22Rv1 (cell line): ENCODE measurements around the gene PLXNC1.

Experiments used
- H3K27ac ChIP-seq: fragments of 450-650 bp; 2 replicates; pipeline ENCODE4 v1.5.1; 2017
- CTCF ChIP-seq: fragments of 450-650 bp; IDR thresholded peaks from 2 replicates; pipeline ENCODE4 v1.5.1; 2017; ENCODE audit warnings: mild to moderate bottlenecking
- ZFX ChIP-seq: fragments of 450-650 bp; IDR thresholded peaks from 2 replicates; pipeline ENCODE4 v1.6.1; 2017; ENCODE audit warnings: antibody characterized with exemption, borderline replicate concordance

PLXNC1 gene

GRCh38 chr12:94186278-94187241 is 38.2 kb downstream of the PLXNC1 start:
- no peak overlapping the region for H3K27ac ChIP-seq
- TF ChIP-seq ZFX = no peak
- TF ChIP-seq CTCF = no peak

GRCh38 chr12:94187361-94187760 is 39.0 kb downstream of the PLXNC1 start:
- TF ChIP-seq CTCF (no peak), ZFX (no peak)
- no peak overlapping the region for H3K27ac ChIP-seq

- TF ChIP-seq ZFX (no peak), CTCF (no peak)
- no peak overlapping the region for H3K27ac ChIP-seq
These were observed 42.2 kb downstream of the PLXNC1 start for GRCh38 chr12:94190623-94191022.

DNA sequence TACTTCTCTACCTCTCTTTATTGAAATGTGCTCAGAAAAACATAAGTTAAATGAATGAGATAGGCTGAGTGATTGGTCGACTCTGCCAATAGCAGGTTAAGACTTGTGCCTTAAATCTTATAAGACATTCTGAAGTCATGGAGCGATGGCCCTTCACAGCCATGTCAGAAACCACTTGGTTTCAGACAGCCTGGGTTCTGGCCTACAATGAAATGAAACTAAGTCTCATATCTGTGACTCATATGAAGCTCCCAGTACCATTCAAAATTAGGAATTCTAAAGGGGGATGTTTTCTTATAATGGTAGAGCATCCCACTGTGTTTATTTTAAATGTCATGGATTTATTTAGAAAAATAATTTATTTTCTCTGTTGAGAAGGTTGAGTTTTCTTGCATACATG is 42.6 kb downstream of the PLXNC1 start:
- H3K27ac ChIP-seq = no peak overlapping the region
- TF ChIP-seq ZFX = no peak
- no peak for TF ChIP-seq CTCF

DNA sequence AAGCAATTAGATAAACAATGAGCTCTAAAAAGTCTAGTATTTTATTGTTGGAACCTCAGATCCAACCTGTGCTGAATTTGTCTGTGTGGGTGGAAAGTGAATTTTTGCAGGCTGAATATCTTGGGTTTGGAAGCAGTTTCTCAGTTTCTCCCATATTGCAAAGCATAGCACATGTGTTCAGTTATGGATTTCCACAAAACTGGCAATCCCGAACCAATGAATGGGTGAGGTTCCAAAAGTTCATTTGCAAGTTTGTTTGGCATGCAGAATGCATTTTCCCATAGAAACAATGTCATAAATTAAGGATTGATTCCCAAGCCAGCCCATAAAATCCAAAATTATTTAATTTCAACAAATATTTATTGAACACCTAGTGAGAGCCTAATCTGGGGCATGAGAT is 43.4 kb downstream of the PLXNC1 start:
- TF ChIP-seq ZFX (no peak), CTCF (no peak)
- H3K27ac ChIP-seq = no peak overlapping the region

DNA sequence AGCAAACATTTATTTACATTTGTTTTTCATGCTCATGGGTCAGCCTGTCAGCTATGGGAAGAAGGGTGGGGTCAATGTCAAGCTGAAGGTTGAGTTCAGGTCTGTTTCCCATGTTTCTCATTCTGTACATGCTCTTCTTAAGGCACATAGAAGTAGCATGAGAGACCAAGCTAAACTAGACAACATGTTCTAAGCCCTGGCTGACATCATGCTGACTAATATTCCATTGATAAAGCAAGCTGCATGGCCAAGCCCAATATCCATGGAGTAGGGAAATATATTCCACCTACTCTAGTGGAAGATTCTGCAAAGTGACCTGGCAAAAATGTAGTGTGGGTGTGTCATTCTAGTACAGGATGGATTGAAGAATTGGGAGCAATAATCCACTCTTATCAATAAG is 44.1 kb downstream of the PLXNC1 start:
- H3K27ac ChIP-seq = no peak overlapping the region
- TF ChIP-seq CTCF (no peak), ZFX (no peak)

GRCh38 chr12:94193168-94193567 is 44.8 kb downstream of the PLXNC1 start:
- H3K27ac ChIP-seq = no peak overlapping the region

More at GRCh38 chr12:94193168-94193567, 44.8 kb downstream of the PLXNC1 start:
- TF ChIP-seq ZFX (no peak), CTCF (no peak)
